Measurements from ENCODE around the gene HSPB6. TPM values are rescaled to one million over a fixed set of nuclear protein-coding genes. Genes with fewer than 3 reads are reported as not detected.

The HSPB6 gene
- total RNA-seq, 1 experiment from 2014 or later = 0.37 TPM

GRCh38 chr19:35776102-35776788 lies 19.4 kb upstream of the HSPB6 start:
- Histone ChIP-seq H3K23me2 (ENCODE audit: insufficient read length, low read depth, low read length, poor library complexity, severe bottlenecking) (peaks cover 5% of the 10 kb centered on the region), H2BK5ac (ENCODE audit: insufficient read length, low read length) (no peak overlapping the region), H4K91ac (ENCODE audit: insufficient read length, low read depth, low read length) (no peak overlapping the region), H4K8ac (replicated peaks; ENCODE audit: insufficient read length, low read depth, low read length) (no peak overlapping the region), H3K27ac (ENCODE audit: insufficient read length, low read depth, low read length) (no peak overlapping the region), H2BK12ac (ENCODE audit: insufficient read length, low read depth, low read length) (no peak overlapping the region), H2AFZ (ENCODE audit: low read length) (no peak overlapping the region), H3K9me3 (ENCODE audit: control insufficient read depth, low read depth, low read length) (no peaks in the 10 kb centered on the region), H3K18ac (ENCODE audit: insufficient read length, low read depth, low read length) (no peak overlapping the region), H3K4me1 (ENCODE audit: insufficient read depth, low read length) (peaks cover 5% of the 10 kb centered on the region; the same call in 1 of the 2 replicates), H3K56ac (ENCODE audit: insufficient read length, low read depth, low read length) (no peak overlapping the region), H3K23ac (ENCODE audit: insufficient read length, low read depth, low read length) (no peak overlapping the region), H3K27me3 (ENCODE audit: insufficient read depth, low read length) (no peaks in the 10 kb centered on the region), H3K9ac (ENCODE audit: extremely low read depth, insufficient read length, low read length) (no peak overlapping the region), H2AK5ac (ENCODE audit: insufficient read length, low read length) (no peak overlapping the region), H4K5ac (ENCODE audit: insufficient read length, low read depth, low read length) (no peak overlapping the region), H3T11ph (ENCODE audit: low read length) (no peak overlapping the region), H2BK20ac (ENCODE audit: low read depth, low read length, poor library complexity, severe bottlenecking) (no peak overlapping the region), H3K4me2 (ENCODE audit: insufficient read depth, insufficient read length, low read length) (peak overlapping the region; percentile 73), H3K14ac (ENCODE audit: insufficient read depth, low read length) (no peak overlapping the region), H2BK15ac (ENCODE audit: low read depth, low read length) (no peak overlapping the region), H3K4ac (ENCODE audit: low read depth, low read length) (no peak overlapping the region), H3K79me1 (ENCODE audit: insufficient read depth, low read depth, low read length, poor library complexity, severe bottlenecking) (no peaks in the 10 kb centered on the region), H4K20me1 (ENCODE audit: control insufficient read depth, insufficient read depth, insufficient read length) (no peaks in the 10 kb centered on the region), H2BK120ac (ENCODE audit: low read depth, low read length, poor library complexity, severe bottlenecking) (no peak overlapping the region), H3K79me2 (ENCODE audit: insufficient read depth, low read length) (no peaks in the 10 kb centered on the region)
- H3K4me1 Mint-ChIP-seq = peaks cover 25 to 31% of the 10 kb centered on the region in 2 experiments
- no peaks in the 10 kb centered on the region; a peak in 1 of 5 replicates for H3K9me3 Mint-ChIP-seq
- H3K4me3 Mint-ChIP-seq = peak overlapping the region; percentile 65 to 88
- DNase-seq = no peak
- WGBS (ENCODE audit: extremely low coverage, insufficient read length, low lambda C conversion rate) = no CpG with 5 or more reads among the region's 13 CpGs
- peaks cover 0 to 4% (median 0%) of the 10 kb centered on the region in 3 experiments; a peak in 2 of 7 replicates for H3K36me3 Mint-ChIP-seq (ENCODE audit: insufficient read depth in 1 of 3, low read depth in 3 of 3)
- H3K27ac Mint-ChIP-seq = peak overlapping the region in 1 of 3 experiments; percentile 88; a peak in 1 of 7 replicates
- TF ChIP-seq CTCF (conservative IDR thresholded peaks at IDR 0.05) = no peak
- peaks cover 38% of the 10 kb centered on the region for H3K27me3 Mint-ChIP-seq (ENCODE audit: low read depth)

Measured in H9 (cell line).